ENCODE data around the gene GPR143. TPM values are rescaled to one million over a fixed set of nuclear protein-coding genes. Genes with fewer than 3 reads are reported as not detected.

GPR143 gene
- total and polyA plus RNA-seq, 7 experiments from 2014 or later = 0.20 TPM; not detected in 6

DNA sequence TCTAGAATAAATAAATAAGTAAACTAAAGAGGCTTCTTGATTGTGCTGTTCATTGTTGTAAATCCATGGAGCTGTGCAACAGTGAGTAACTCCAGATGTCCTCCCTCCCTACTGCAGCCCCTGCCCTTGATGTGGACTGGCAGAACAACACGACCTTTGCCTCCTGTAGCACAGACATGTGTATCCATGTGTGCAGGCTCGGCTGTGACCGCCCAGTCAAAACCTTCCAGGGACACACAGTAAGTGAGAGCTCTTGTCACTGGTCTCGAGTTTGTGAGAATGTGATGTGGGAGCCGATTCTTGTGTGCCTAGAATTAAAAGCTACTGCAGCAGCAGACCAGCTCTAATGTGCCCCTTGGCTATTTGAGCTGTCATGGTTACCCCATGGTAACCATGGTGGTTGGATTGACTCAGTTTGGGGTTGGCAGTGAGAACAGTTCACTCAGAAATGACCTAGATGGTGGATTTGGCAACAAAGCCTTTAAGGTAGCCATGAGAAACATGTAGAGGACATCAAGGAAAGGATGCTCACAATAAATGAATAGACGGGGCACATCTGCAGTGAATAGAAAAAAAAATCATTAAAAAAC lies 60.7 kb downstream of the GPR143 start:
- Histone ChIP-seq H3K27me3 (ENCODE audit: control insufficient read depth in 2 of 2, insufficient read depth in 2 of 2, low read length in 2 of 2) (no peaks in the 10 kb centered on the region), H3K9me3 (ENCODE audit: control insufficient read depth in 2 of 3, low read length in 3 of 3) (peaks cover 0 to 5% (median 0%) of the 10 kb centered on the region in 3 experiments), H3K4me1 (ENCODE audit: control insufficient read depth in 2 of 2, insufficient read depth in 2 of 2, low read length in 2 of 2) (peaks cover 0 to 5% of the 10 kb centered on the region in 2 donors), H3K4me3 (ENCODE audit: low read length) (no peak overlapping the region), H3K27ac (ENCODE audit: low read depth, low read length) (no peak overlapping the region), H3K36me3 (ENCODE audit: control insufficient read depth in 2 of 3, insufficient read depth in 3 of 3, low read length in 3 of 3) (peaks cover 0 to 37% (median 13%) of the 10 kb centered on the region in 3 experiments)
- peaks cover 0 to 16% (median 10%) of the 10 kb centered on the region in 7 donors for H3K4me1 Mint-ChIP-seq
- peaks cover 3 to 53% (median 32%) of the 10 kb centered on the region in 5 donors for H3K36me3 Mint-ChIP-seq
- DNase-seq (no peak), ATAC-seq (no peak)
- ChIA-PET CTCF (interaction anchor here (0.6 kb wide), 1 partner anchor 291 kb away, joined by 3 read pairs; no protein-coding TSS in a partner anchor), POLR2A (no interaction called here)
- intact Hi-C loops (cut with micrococcal nuclease) = loop anchor here in 1 of 2 donors (5.0 kb wide), 1 partner anchor 653 kb away; no protein-coding TSS in a partner anchor
- peaks cover 0 to 17% (median 3%) of the 10 kb centered on the region in 11 donors for H3K9me3 Mint-ChIP-seq
- H3K27ac Mint-ChIP-seq = no peak overlapping the region
- no peak overlapping the region for H3K4me3 Mint-ChIP-seq
- no peaks in the 10 kb centered on the region for H3K27me3 Mint-ChIP-seq

DNA sequence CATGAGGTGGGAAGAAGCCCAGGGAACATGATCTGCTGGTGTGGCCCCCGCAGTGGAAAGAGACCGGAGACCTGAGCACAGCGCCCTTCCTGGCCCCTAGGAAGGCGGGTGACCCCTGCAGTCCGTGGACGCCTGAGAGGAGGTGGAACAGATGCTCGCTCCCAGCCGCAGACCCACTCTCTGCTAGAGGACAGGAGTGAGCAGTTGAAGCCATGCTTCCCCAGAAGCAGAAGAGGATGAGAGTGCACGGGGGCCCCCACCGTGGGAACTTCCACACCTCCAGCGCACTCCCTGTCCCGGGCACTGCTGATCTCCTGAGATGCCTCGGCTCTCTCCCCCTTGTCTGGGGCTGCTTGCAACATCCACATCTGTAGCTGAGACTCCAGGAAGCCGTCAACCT lies 62.2 kb downstream of the GPR143 start:
- ChIA-PET CTCF (no interaction called here), POLR2A (no interaction called here)
- no peaks in the 10 kb centered on the region for H3K27me3 ChIP-seq (ENCODE audit: control insufficient read depth in 2 of 2, insufficient read depth in 2 of 2, low read length in 2 of 2)
- peaks cover 3 to 58% (median 32%) of the 10 kb centered on the region in 5 donors for H3K36me3 Mint-ChIP-seq
- H3K4me3 ChIP-seq (ENCODE audit: low read length) = no peak overlapping the region
- peaks cover 0 to 17% (median 3%) of the 10 kb centered on the region in 11 donors for H3K9me3 Mint-ChIP-seq
- no peak overlapping the region for H3K4me3 Mint-ChIP-seq
- H3K4me1 Mint-ChIP-seq = peaks cover 0 to 10% (median 4%) of the 10 kb centered on the region in 7 donors
- H3K27me3 Mint-ChIP-seq = no peaks in the 10 kb centered on the region
- ATAC-seq (no peak), DNase-seq (no peak)
- H3K27ac ChIP-seq (ENCODE audit: low read depth, low read length) = no peak overlapping the region
- H3K4me1 ChIP-seq (ENCODE audit: control insufficient read depth in 2 of 2, insufficient read depth in 2 of 2, low read length in 2 of 2) = no peaks in the 10 kb centered on the region
- peaks cover 0 to 5% (median 0%) of the 10 kb centered on the region in 3 experiments for H3K9me3 ChIP-seq (ENCODE audit: control insufficient read depth in 2 of 3, low read length in 3 of 3)
- intact Hi-C loops (cut with micrococcal nuclease) = no loop called here
- peaks cover 0 to 36% (median 6%) of the 10 kb centered on the region in 3 experiments for H3K36me3 ChIP-seq (ENCODE audit: control insufficient read depth in 2 of 3, insufficient read depth in 3 of 3, low read length in 3 of 3)
- H3K27ac Mint-ChIP-seq = no peak overlapping the region

DNA sequence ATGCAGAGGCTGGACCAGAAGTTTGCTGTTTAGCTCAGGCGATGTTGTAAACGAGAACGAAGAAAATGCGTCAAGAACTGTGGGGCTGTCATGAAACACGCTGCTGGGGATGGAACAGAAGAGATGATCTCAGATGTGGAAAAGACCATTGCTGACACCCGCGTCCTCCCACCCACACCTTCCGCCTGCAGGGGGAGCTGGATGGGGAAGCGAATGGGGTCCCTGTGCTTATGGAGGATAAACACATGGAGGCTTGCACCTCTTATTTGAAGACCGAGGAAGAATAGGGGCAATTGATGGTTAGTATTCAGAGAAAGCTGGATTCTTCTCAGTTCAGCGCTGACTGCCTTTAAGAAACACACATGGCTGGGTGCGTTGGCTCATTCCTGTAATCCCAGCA lies 63.9 kb downstream of the GPR143 start:
- POLR2A ChIA-PET = interaction anchor here (0.6 kb wide), 1 partner anchor 101 kb away, joined by 4 read pairs; no protein-coding TSS in a partner anchor

DNA sequence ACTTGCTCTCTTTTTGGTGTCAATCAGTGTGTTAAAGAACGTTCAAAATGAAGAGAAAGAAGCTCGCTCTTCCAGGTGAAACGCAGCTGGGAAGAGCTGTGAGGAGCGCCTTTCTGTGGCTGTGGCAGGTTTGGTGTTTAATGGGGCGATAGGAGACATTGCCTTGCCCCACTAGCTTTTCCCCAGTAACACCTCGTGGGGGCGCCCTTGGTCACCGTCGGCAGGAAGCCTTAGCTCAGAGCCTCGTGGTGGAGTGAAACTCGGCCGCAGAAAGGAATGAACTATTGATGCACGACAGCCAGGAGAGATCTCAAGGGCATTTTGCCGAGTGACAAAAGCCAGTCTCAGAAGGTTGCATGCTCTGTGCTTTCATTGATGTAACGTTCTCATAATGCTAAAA lies 65.1 kb downstream of the GPR143 start:
- ATAC-seq (no peak), DNase-seq (no peak)
- POLR2A ChIA-PET = no interaction called here
- H3K27ac ChIP-seq (ENCODE audit: low read depth, low read length) = no peak overlapping the region
- no peaks in the 10 kb centered on the region for H3K27me3 ChIP-seq (ENCODE audit: control insufficient read depth in 2 of 2, insufficient read depth in 2 of 2, low read length in 2 of 2)
- H3K36me3 Mint-ChIP-seq = peaks cover 3 to 63% (median 36%) of the 10 kb centered on the region in 5 donors
- no peak overlapping the region for H3K4me3 Mint-ChIP-seq
- H3K27ac Mint-ChIP-seq = no peak overlapping the region
- H3K9me3 ChIP-seq (ENCODE audit: control insufficient read depth in 2 of 3, low read length in 3 of 3) = peaks cover 0 to 5% (median 0%) of the 10 kb centered on the region in 3 experiments
- H3K27me3 Mint-ChIP-seq = no peaks in the 10 kb centered on the region
- no peaks in the 10 kb centered on the region for H3K4me1 ChIP-seq (ENCODE audit: control insufficient read depth in 2 of 2, insufficient read depth in 2 of 2, low read length in 2 of 2)
- CTCF ChIA-PET = interaction anchor here (0.8 kb wide), 1 partner anchor 14 kb away, joined by 4 read pairs; no protein-coding TSS in a partner anchor
- no peaks in the 10 kb centered on the region for H3K4me1 Mint-ChIP-seq
- H3K36me3 ChIP-seq (ENCODE audit: control insufficient read depth in 2 of 3, insufficient read depth in 3 of 3, low read length in 3 of 3) = peaks cover 0 to 46% (median 6%) of the 10 kb centered on the region in 3 experiments
- peaks cover 0 to 17% (median 3%) of the 10 kb centered on the region in 11 donors for H3K9me3 Mint-ChIP-seq
- no peak overlapping the region for H3K4me3 ChIP-seq (ENCODE audit: low read length)
- intact Hi-C loops (cut with micrococcal nuclease) = no loop called here

More for the DNA sequence above, 63.9 kb downstream of the GPR143 start:
- H3K4me1 ChIP-seq (ENCODE audit: control insufficient read depth in 2 of 2, insufficient read depth in 2 of 2, low read length in 2 of 2) = no peaks in the 10 kb centered on the region
- peaks cover 0 to 5% (median 0%) of the 10 kb centered on the region in 3 experiments for H3K9me3 ChIP-seq (ENCODE audit: control insufficient read depth in 2 of 3, low read length in 3 of 3)
- H3K27ac Mint-ChIP-seq = peak overlapping the region in 1 of 9 donors; percentile 60
- peaks cover 0 to 43% (median 6%) of the 10 kb centered on the region in 3 experiments for H3K36me3 ChIP-seq (ENCODE audit: control insufficient read depth in 2 of 3, insufficient read depth in 3 of 3, low read length in 3 of 3)
- no peaks in the 10 kb centered on the region for H3K27me3 Mint-ChIP-seq
- CTCF ChIA-PET = no interaction called here
- peaks cover 0 to 4% (median 0%) of the 10 kb centered on the region in 7 donors for H3K4me1 Mint-ChIP-seq
- H3K4me3 ChIP-seq (ENCODE audit: low read length) = no peak overlapping the region
- H3K27me3 ChIP-seq (ENCODE audit: control insufficient read depth in 2 of 2, insufficient read depth in 2 of 2, low read length in 2 of 2) = no peaks in the 10 kb centered on the region
- DNase-seq = no peak
- no peak overlapping the region for H3K4me3 Mint-ChIP-seq
- no peak for ATAC-seq
- intact Hi-C loops (cut with micrococcal nuclease) = no loop called here
- H3K27ac ChIP-seq (ENCODE audit: low read depth, low read length) = no peak overlapping the region
- H3K9me3 Mint-ChIP-seq = peaks cover 0 to 17% (median 3%) of the 10 kb centered on the region in 11 donors
- H3K36me3 Mint-ChIP-seq = peaks cover 3 to 62% (median 35%) of the 10 kb centered on the region in 5 donors

DNA sequence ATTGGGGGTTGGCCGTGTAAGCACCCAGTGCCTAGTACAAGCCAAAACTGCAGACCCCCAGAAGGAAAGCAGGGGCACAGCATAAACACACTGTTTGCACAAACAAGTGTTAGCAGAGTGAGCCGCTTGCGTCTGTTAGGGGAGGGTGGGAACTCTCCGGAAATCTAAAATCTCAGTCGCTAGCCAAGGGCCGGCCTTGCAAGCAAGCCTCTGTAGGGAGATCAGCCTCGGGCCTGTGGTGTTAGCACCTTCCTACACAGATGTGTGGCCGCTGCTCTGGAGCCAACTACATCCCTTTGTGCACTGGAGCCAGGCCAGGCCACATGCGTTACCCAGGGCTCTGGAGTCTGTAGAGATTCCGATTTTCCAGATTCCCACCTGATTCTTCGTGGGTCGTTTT lies 67.1 kb downstream of the GPR143 start:
- Mint-ChIP-seq H3K4me1 (peaks cover 0 to 2% (median 0%) of the 10 kb centered on the region in 7 donors), H3K27me3 (no peaks in the 10 kb centered on the region), H3K27ac (no peak overlapping the region), H3K36me3 (peaks cover 3 to 56% (median 27%) of the 10 kb centered on the region in 5 donors), H3K4me3 (no peak overlapping the region), H3K9me3 (peaks cover 0 to under 1% (median 0%) of the 10 kb centered on the region in 11 donors)
- intact Hi-C loops (cut with micrococcal nuclease) = no loop called here
- Histone ChIP-seq H3K27me3 (ENCODE audit: control insufficient read depth in 2 of 2, insufficient read depth in 2 of 2, low read length in 2 of 2) (no peaks in the 10 kb centered on the region), H3K9me3 (ENCODE audit: control insufficient read depth in 2 of 3, low read length in 3 of 3) (no peaks in the 10 kb centered on the region), H3K36me3 (ENCODE audit: control insufficient read depth in 2 of 3, insufficient read depth in 3 of 3, low read length in 3 of 3) (peaks cover 0 to 43% (median 2%) of the 10 kb centered on the region in 3 experiments), H3K27ac (ENCODE audit: low read depth, low read length) (no peak overlapping the region), H3K4me3 (ENCODE audit: low read length) (no peak overlapping the region), H3K4me1 (ENCODE audit: control insufficient read depth in 2 of 2, insufficient read depth in 2 of 2, low read length in 2 of 2) (no peaks in the 10 kb centered on the region)
- ChIA-PET CTCF (no interaction called here), POLR2A (no interaction called here)
- DNase-seq (no peak), ATAC-seq (no peak)

DNA sequence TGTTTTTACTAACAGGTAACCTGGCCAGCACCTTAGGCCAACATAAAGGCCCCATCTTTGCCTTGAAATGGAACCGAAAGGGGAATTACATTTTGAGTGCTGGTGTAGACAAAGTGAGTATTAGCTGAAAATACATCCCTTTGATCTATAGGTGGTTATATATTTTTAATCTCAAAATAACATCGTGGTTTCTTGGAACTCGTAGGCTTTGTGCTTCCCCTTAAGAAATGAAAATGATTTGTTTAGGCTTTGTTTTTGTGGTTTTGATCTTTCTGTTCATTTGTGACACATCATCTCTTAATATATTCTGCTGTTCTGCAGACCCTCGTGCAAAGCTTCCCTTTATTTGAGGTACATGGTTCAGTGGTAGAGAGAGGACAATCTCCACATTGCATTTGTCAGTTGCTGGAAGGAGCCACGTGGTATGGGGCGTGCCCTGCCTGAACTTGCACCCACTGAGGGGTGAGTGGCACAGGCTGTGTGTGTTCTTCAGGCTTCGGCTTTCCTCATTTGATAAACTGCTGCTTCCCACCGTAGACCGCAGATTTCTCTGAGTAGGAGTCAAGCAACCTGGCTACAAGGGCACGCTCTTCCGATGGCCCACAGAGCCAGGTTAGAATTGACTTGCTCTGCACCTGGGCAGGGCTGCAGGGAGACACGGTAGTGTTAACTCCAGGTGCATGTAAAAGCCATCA lies 72.2 kb downstream of the GPR143 start:
- Histone ChIP-seq H3K36me3 (ENCODE audit: control insufficient read depth in 2 of 3, insufficient read depth in 3 of 3, low read length in 3 of 3) (peaks cover 0 to 50% (median 10%) of the 10 kb centered on the region in 3 experiments), H3K27ac (ENCODE audit: low read depth, low read length) (no peak overlapping the region), H3K9me3 (ENCODE audit: control insufficient read depth in 2 of 3, low read length in 3 of 3) (no peaks in the 10 kb centered on the region), H3K4me1 (ENCODE audit: control insufficient read depth in 2 of 2, insufficient read depth in 2 of 2, low read length in 2 of 2) (no peaks in the 10 kb centered on the region), H3K27me3 (ENCODE audit: control insufficient read depth in 2 of 2, insufficient read depth in 2 of 2, low read length in 2 of 2) (no peaks in the 10 kb centered on the region), H3K4me3 (ENCODE audit: low read length) (no peak overlapping the region)
- H3K4me1 Mint-ChIP-seq = peaks cover 0 to 5% (median 0%) of the 10 kb centered on the region in 7 donors
- ATAC-seq (no peak), DNase-seq (no peak)
- POLR2A ChIA-PET = no interaction called here
- H3K9me3 Mint-ChIP-seq = no peaks in the 10 kb centered on the region
- intact Hi-C loops (cut with micrococcal nuclease) = no loop called here
- peaks cover 0 to 46% (median 10%) of the 10 kb centered on the region in 5 donors for H3K36me3 Mint-ChIP-seq
- H3K27me3 Mint-ChIP-seq = no peaks in the 10 kb centered on the region
- peak overlapping the region in 1 of 9 donors; percentile 79 for H3K27ac Mint-ChIP-seq
- H3K4me3 Mint-ChIP-seq = peak overlapping the region in 1 of 10 donors; percentile 20
- CTCF ChIA-PET = no interaction called here
